Bronchial epithelial cell (primary cell): ENCODE results near the gene PRR20G. TPM values are rescaled to one million over a fixed set of nuclear protein-coding genes. Genes with fewer than 3 reads are reported as not detected.

Experiments used
- DNase-seq: peaks from one replicate; pipeline ENCODE4 v3.0.0-alpha.2; 2010; ENCODE audit warnings: low read depth
- FAIRE-seq: peaks from 2 replicates; lab custom pipeline; 2011; peaks lifted over from hg19 to GRCh38; lab: Jason Lieb, UNC
- H3K27me3 ChIP-seq: 2 replicates; pipeline ENCODE4 v1.5.1; 2011; ENCODE audit warnings: low read length; ENCODE audit not compliant: control insufficient read depth, insufficient read depth
- H3K36me3 ChIP-seq: 2 replicates; pipeline ENCODE4 v1.5.1; 2011; ENCODE audit warnings: low read length; ENCODE audit not compliant: control insufficient read depth, insufficient read depth
- H3K4me3 ChIP-seq: 2 replicates; pipeline ENCODE4 v1.5.1; 2011; ENCODE audit warnings: mild to moderate bottlenecking, low read depth, low read length, control low read depth
- total RNA-seq: library from RNA; depleted of rRNA; stranded (reverse); fragments of >200 nt; gene quantifications from 2 replicates; pipeline ENCODE4 v1.2.1, GENCODE V29; 2014
- TF ChIP-seq, protein P1 (sequence below): IDR thresholded peaks from 2 replicates; pipeline ENCODE4 v1.5.1; 2011; ENCODE audit warnings: mild to moderate bottlenecking, moderate library complexity, low read length, control low read depth, inconsistent platforms; ENCODE audit not compliant: insufficient read depth, severe bottlenecking

Gene PRR20G
- total RNA-seq, 1 donor from 2014 or later, result not detected

- no peak overlapping the region for H3K4me3 ChIP-seq
- peaks cover 2% of the 10 kb centered on the region for H3K27me3 ChIP-seq
- H3K36me3 ChIP-seq, result no peaks in the 10 kb centered on the region
- TF ChIP-seq, protein P1, sequence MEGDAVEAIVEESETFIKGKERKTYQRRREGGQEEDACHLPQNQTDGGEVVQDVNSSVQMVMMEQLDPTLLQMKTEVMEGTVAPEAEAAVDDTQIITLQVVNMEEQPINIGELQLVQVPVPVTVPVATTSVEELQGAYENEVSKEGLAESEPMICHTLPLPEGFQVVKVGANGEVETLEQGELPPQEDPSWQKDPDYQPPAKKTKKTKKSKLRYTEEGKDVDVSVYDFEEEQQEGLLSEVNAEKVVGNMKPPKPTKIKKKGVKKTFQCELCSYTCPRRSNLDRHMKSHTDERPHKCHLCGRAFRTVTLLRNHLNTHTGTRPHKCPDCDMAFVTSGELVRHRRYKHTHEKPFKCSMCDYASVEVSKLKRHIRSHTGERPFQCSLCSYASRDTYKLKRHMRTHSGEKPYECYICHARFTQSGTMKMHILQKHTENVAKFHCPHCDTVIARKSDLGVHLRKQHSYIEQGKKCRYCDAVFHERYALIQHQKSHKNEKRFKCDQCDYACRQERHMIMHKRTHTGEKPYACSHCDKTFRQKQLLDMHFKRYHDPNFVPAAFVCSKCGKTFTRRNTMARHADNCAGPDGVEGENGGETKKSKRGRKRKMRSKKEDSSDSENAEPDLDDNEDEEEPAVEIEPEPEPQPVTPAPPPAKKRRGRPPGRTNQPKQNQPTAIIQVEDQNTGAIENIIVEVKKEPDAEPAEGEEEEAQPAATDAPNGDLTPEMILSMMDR, result no peak
- FAIRE-seq (no peak), DNase-seq (no peak)
These were observed 22.9 kb downstream of the PRR20G start for GRCh38 chr3:127264794-127265514.

GRCh38 chr3:127264292-127264691 is 23.6 kb downstream of the PRR20G start:
- H3K27me3 ChIP-seq, result peaks cover 2% of the 10 kb centered on the region
- DNase-seq (peak; percentile 36), FAIRE-seq (no peak)
- H3K36me3 ChIP-seq, result no peaks in the 10 kb centered on the region
- H3K4me3 ChIP-seq, result no peak overlapping the region
- TF ChIP-seq, protein P1, result no peak

DNA sequence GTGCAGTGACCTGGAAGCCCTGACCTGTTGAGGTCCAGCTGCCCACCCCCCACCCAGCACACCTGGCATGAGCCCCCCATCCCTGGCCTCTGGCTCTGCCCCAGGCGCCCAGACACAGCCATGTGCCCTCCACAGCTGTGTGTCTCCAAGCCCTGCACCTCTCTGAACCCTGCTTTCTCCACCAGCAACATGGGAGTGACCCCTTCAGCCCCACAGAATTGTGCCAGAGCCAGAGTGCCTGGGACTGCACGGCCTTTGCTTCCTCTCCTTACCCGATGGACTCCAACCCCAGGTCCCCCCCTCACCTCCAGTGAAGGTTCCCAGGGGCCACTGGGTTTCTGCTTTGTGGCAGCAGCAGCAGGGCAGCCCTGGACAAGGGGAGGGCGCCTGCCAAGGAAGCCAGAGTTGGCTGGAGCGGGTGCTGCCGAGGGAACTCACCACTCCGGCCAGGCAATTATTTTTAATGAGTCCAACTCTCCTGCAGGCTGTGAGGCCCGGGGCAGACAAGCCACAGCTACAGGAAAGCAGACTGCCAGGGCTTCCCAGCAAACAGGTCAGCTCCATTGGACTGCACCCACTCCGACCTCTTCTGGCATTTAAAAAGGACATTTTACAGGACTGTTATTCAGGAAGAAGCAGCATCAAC is 24.1 kb downstream of the PRR20G start:
- FAIRE-seq, result no peak
- Histone ChIP-seq H3K4me3 (no peak overlapping the region), H3K36me3 (no peaks in the 10 kb centered on the region), H3K27me3 (peaks cover 2% of the 10 kb centered on the region)
- TF ChIP-seq, protein P1, result no peak
- no peak for DNase-seq

DNA sequence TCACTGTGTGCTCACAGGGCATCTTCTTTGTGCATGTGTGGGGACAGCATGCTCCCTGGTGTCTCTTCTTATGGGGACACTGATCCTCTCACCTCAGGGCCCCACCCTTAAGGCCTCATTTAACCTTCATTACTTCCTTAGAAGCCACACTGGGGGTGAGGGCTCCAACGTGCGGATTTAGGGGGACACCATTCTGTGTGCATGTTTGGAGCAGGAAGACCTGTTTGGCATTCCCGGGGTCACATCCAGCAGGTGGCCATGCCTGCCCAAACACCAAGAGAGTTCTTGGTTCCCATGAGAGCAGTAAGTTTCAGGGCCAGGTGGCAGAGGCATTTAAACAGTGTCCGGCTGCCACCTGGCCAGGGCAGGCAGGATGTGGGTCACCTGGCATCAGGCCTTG is 24.8 kb downstream of the PRR20G start:
- H3K27me3 ChIP-seq, result peaks cover 2% of the 10 kb centered on the region
- no peaks in the 10 kb centered on the region for H3K36me3 ChIP-seq
- H3K4me3 ChIP-seq, result no peak overlapping the region
- TF ChIP-seq, protein P1, result no peak
- no peak for DNase-seq
- FAIRE-seq, result no peak

DNA sequence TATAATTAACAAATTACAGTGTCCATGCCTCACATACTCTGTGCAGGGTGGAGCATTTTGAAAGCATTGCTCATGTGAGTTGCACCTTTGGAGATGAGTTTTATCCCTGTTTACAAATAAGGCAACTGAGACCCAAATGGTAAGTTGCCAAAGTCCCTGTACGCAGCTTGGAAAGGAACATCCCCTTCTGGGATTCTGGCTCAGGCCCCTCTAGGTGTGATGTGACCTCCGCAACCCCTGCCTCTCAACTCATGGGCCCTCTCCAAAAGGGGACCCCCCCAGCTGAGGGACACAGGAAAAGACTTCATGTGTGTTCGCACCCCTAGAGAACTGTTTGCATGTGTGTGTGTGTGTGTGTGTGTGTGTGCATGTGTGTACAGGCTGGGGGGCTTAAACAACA is 25.3 kb downstream of the PRR20G start:
- TF ChIP-seq, protein P1, result no peak
- FAIRE-seq, result no peak
- H3K4me3 ChIP-seq, result no peak overlapping the region
- DNase-seq, result no peak
- H3K36me3 ChIP-seq, result no peaks in the 10 kb centered on the region
- peaks cover 2% of the 10 kb centered on the region for H3K27me3 ChIP-seq
